HG03097 (cell line): ENCODE measurements around the gene SPSB1.
"Not testable (repeated sequence)": the region's sequence is repeated elsewhere in the genome, so short reads cannot be mapped to it uniquely, and the experiment has no call there.

ENCODE experiments used
- ATAC-seq: cut with Tn5 transposase; IDR thresholded peaks from one replicate; pipeline ENCODE4 v1.9.1; 2021; ENCODE audit not compliant: unreplicated experiment, low FRiP score

Gene SPSB1

GRCh38 chr1:9299571-9300541, 7.2 kb downstream of the SPSB1 start:
- not testable (repeated sequence) for ATAC-seq

GRCh38 chr1:9300573-9300972, 7.9 kb downstream of the SPSB1 start:
- ATAC-seq: no peak

GRCh38 chr1:9302745-9303524, 10.2 kb downstream of the SPSB1 start:
- no peak for ATAC-seq

- ATAC-seq: no peak
Measured at GRCh38 chr1:9303916-9304315, 11.2 kb downstream of the SPSB1 start.

GRCh38 chr1:9305216-9305615, 12.5 kb downstream of the SPSB1 start:
- no peak for ATAC-seq

- no peak for ATAC-seq
Measured at GRCh38 chr1:9306006-9306405, 13.3 kb downstream of the SPSB1 start.

- ATAC-seq: no peak
Measured at GRCh38 chr1:9307303-9307702, 14.6 kb downstream of the SPSB1 start.

- ATAC-seq: no peak
Measured at GRCh38 chr1:9308236-9308785, 15.6 kb downstream of the SPSB1 start.

GRCh38 chr1:9309080-9309479, 16.4 kb downstream of the SPSB1 start:
- ATAC-seq: no peak

GRCh38 chr1:9309991-9310390, 17.3 kb downstream of the SPSB1 start:
- no peak for ATAC-seq

GRCh38 chr1:9311029-9311428, 18.3 kb downstream of the SPSB1 start:
- ATAC-seq: no peak

GRCh38 chr1:9311479-9311878, 18.8 kb downstream of the SPSB1 start:
- no peak for ATAC-seq

- ATAC-seq: no peak
Measured at GRCh38 chr1:9312168-9312720, 19.6 kb downstream of the SPSB1 start.

GRCh38 chr1:9313576-9313975, 20.9 kb downstream of the SPSB1 start:
- no peak for ATAC-seq

- no peak for ATAC-seq
Measured at GRCh38 chr1:9314111-9314510, 21.4 kb downstream of the SPSB1 start.

- ATAC-seq: no peak
Measured at GRCh38 chr1:9314711-9315379, 22.2 kb downstream of the SPSB1 start.

GRCh38 chr1:9315411-9316079, 22.9 kb downstream of the SPSB1 start:
- no peak for ATAC-seq

- ATAC-seq: no peak
Measured at GRCh38 chr1:9316080-9316444, 23.4 kb downstream of the SPSB1 start.

GRCh38 chr1:9316512-9316911, 23.8 kb downstream of the SPSB1 start:
- no peak for ATAC-seq

- no peak for ATAC-seq
Measured at GRCh38 chr1:9317072-9317471, 24.4 kb downstream of the SPSB1 start.
